ENCODE data around the gene SENP5.

SENP5 gene

GRCh38 chr3:196918968-196919367, 51.2 kb downstream of the SENP5 start:
- H3K27ac ChIP-seq = no peak overlapping the region
- H3K27me3 ChIP-seq (replicated peaks) = no peaks in the 10 kb centered on the region
- no peak for DNase-seq
- in situ Hi-C loops (cut with HindIII; ENCODE audit: low pct_ligation_motif_present, low sequenced_read_pairs) = no loop called here
- H3K4me3 ChIP-seq (ENCODE audit: low read depth, low read length) = no peak overlapping the region
- TF ChIP-seq, protein P1, sequence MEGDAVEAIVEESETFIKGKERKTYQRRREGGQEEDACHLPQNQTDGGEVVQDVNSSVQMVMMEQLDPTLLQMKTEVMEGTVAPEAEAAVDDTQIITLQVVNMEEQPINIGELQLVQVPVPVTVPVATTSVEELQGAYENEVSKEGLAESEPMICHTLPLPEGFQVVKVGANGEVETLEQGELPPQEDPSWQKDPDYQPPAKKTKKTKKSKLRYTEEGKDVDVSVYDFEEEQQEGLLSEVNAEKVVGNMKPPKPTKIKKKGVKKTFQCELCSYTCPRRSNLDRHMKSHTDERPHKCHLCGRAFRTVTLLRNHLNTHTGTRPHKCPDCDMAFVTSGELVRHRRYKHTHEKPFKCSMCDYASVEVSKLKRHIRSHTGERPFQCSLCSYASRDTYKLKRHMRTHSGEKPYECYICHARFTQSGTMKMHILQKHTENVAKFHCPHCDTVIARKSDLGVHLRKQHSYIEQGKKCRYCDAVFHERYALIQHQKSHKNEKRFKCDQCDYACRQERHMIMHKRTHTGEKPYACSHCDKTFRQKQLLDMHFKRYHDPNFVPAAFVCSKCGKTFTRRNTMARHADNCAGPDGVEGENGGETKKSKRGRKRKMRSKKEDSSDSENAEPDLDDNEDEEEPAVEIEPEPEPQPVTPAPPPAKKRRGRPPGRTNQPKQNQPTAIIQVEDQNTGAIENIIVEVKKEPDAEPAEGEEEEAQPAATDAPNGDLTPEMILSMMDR (IDR thresholded peaks at IDR 0.05; ENCODE audit: low read depth, low read length, missing control alignments) = no peak
- peaks cover 24% of the 10 kb centered on the region for H3K36me3 ChIP-seq (replicated peaks)

DNA sequence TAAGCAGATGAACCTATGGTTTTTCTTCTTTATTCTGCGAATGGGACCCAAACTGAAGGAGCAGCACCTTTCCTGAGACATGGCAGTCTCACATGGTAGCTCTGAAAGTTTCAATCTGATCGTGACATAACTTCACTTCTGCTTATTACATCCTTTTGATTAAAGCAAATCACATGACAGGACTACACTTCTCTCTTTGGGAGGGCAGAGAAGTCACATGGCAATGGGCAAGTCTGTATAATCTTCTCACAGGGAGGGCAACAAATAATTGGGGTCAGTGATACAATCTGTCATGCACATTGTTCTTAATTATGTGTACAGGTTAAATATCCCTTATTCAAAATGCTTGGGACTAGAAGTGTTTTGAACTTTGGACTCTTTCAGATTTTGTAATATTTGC, 53.0 kb downstream of the SENP5 start:
- DNase-seq = no peak
- TF ChIP-seq, protein P1 (IDR thresholded peaks at IDR 0.05; ENCODE audit: low read depth, low read length, missing control alignments) = no peak
- H3K4me3 ChIP-seq (ENCODE audit: low read depth, low read length) = no peak overlapping the region
- H3K36me3 ChIP-seq (replicated peaks) = peaks cover 18% of the 10 kb centered on the region
- no peaks in the 10 kb centered on the region for H3K27me3 ChIP-seq (replicated peaks)
- in situ Hi-C loops (cut with HindIII; ENCODE audit: low pct_ligation_motif_present, low sequenced_read_pairs) = no loop called here
- no peak overlapping the region for H3K27ac ChIP-seq

- in situ Hi-C loops (cut with HindIII; ENCODE audit: low pct_ligation_motif_present, low sequenced_read_pairs) = no loop called here
- no peak overlapping the region for H3K27ac ChIP-seq
- no peak for DNase-seq
- H3K4me3 ChIP-seq (ENCODE audit: low read depth, low read length) = no peak overlapping the region
- peaks cover 46% of the 10 kb centered on the region for H3K36me3 ChIP-seq (replicated peaks)
- TF ChIP-seq, protein P1 (IDR thresholded peaks at IDR 0.05; ENCODE audit: low read depth, low read length, missing control alignments) = no peak
- H3K27me3 ChIP-seq (replicated peaks) = no peaks in the 10 kb centered on the region
These were observed 60.1 kb downstream of the SENP5 start for GRCh38 chr3:196927571-196928453.

- Histone ChIP-seq H3K36me3 (replicated peaks) (peaks cover 58% of the 10 kb centered on the region), H3K27me3 (replicated peaks) (no peaks in the 10 kb centered on the region), H3K4me3 (ENCODE audit: low read depth, low read length) (no peak overlapping the region), H3K27ac (no peak overlapping the region)
- no peak for DNase-seq
- in situ Hi-C loops (cut with HindIII; ENCODE audit: low pct_ligation_motif_present, low sequenced_read_pairs) = no loop called here
- TF ChIP-seq, protein P1 (IDR thresholded peaks at IDR 0.05; ENCODE audit: low read depth, low read length, missing control alignments) = no peak
These were observed 63.4 kb downstream of the SENP5 start for GRCh38 chr3:196931157-196931556.

DNA sequence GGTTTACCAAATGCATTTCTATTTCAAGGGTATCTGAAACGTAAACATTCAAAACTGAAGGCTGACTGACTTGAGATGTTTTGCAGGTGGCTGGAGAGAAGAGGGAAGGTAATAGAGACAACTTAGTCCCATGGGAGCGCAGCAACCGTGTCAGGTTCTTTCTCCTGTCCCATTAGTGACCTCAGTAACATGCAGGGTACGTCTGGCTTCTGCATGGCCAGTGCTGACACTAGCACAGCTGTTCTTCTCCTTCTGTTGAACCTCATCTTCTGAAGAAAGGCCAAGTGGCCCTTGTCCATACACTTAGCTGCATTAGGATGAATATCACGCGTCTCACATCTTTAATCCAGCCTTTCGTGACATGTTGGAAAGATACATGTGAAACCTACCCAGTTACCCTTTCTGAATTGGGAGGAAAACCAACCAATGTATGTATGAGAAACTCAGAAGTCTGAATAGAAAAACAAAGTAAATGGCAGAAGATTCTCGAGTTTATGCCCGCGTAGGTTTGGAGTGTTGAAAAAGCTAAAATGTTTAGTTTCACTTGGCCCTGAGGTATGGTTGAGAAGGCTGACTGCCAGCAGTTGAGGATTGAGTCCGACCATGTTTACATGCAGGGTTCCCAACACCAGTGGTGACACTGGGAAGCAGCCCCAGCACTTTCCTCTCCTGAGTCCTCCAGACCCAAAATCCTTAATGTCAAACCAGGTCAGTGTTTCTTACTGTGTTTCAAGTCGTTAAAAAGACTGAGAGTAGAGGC, 64.3 kb downstream of the SENP5 start:
- TF ChIP-seq, protein P1 (IDR thresholded peaks at IDR 0.05; ENCODE audit: low read depth, low read length, missing control alignments) = no peak
- no peak for DNase-seq
- Histone ChIP-seq H3K27me3 (replicated peaks) (no peaks in the 10 kb centered on the region), H3K27ac (no peak overlapping the region), H3K36me3 (replicated peaks) (peaks cover 67% of the 10 kb centered on the region), H3K4me3 (ENCODE audit: low read depth, low read length) (no peak overlapping the region)
- in situ Hi-C loops (cut with HindIII; ENCODE audit: low pct_ligation_motif_present, low sequenced_read_pairs) = no loop called here

All from brain microvascular endothelial cell (primary cell).